NCI-H510A treated with DMSO at 0.1 percent for 48 hours (cell line): ENCODE data around the gene SOBP.
A peak's percentile ranks its signal among the peaks of the same experiment; 100 is the strongest.

ENCODE experiments used
- DNase-seq: peaks from one replicate; lab custom pipeline; 2025; lab: John Stamatoyannopoulos, UW

SOBP gene

DNA sequence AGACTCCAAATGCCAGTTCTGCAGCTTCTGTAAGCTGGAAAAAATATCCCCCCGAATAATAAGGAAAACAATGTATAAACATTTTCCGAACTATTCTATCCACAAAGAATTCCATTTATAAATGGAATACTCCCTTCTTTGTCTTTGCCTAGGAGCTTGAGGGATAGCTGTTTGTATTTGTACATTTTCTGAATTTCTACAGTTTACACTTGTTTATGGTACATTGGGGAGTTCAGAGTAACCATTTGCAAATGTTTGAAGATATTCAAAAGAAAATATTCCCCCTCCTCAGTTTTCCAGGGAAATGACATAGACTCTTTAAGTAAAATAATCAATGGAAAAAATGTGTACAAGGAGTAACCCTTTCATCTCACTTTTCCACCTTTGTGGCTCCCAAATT is 149.6 kb downstream of the SOBP start:
- no peak for DNase-seq

DNA sequence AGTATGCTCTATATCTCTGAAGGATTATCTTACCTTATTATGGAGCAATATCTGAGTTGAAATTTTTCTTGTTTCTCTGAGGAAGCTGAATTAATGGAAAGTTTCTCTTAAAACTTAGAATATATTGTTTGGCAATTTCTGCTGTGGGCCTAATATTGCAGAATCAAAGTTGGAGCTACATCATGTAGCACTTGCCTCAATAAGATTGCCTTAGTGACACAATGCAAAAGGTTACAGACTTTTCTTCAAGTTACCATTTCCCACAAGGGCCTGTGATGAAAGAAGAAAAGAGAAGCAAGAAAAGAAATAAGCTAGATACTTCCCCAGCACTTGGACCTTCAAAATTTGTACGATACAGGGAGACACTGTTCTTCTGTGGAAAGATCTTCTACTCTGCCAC is 151.2 kb downstream of the SOBP start:
- no peak for DNase-seq

DNA sequence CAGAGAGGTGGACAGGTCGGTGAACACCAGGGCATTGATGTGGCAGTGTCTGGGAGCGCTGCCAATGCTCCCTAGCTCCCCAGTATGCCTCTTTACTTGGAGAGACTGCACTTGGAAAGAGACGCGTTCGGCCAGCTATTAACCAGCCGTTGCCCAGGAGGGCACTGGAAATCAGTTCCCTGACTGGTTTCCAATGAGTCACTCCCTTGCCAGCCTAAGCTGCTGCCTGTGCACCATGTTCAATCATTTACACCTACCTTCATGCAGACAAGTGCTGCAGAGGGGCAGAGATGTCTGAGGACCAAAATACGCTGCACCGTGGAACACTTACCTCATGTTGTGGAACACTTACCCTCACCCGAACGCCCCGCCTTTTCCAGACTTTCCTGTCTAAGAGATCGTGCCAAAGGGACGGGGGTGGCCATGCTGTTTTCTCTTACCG is 151.6 kb downstream of the SOBP start:
- no peak for DNase-seq

DNA sequence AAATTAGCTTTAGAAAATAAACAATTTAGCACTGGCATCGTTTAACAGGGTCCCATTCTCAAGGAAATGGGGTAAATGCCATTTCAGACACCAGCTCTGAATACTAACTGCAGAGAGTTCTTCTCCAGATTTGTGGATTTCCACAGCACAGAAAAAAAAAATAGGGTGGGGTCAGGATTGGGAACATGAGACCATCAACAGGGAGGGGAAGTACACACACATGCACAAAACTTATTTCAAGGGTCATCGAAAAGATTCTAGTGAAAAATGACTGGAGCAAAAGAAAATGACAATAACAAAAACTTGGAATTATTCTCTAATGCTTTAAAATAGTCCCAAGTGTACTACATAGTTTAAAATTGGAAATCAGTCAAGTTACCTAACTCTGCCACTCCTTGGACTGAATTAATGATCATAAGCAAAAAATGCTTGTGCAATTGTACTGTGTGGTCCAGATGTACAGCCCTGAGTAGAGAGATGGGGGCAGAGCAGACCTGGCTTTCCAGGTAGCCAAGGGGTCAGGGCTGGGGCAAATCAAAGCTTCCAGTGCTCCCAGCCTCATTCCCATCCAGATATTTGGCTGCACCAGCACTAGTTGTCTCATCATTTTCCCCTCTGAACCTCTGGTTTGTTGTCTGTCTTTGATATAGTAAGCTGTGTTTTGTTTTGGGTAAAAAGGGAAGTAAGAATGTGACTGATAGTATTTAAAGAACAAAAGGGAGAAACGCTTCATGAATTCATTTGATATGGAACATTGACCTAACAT is 152.4 kb downstream of the SOBP start:
- DNase-seq: no peak

DNA sequence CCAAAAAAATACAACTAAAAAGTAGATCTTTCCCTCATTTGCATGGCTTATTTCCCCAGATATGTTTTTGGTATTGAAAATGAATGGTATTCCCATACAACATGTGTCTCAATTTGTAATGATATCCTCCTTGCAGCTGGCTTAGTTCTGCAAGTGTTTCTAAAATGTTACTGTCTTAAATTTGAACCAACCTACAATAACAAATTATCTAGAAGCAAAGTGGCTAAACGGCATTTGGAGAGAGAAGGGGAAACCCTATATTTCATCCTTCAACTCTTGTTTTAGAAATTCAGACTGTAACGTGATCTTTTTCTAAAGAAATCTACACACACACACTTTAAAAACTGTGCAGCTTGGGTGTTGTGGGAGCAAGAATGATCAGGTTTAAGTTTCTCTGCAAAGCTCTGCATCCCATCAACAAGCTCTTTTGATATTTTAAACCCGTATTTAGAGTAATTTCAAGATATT is 153.0 kb downstream of the SOBP start:
- no peak for DNase-seq

DNA sequence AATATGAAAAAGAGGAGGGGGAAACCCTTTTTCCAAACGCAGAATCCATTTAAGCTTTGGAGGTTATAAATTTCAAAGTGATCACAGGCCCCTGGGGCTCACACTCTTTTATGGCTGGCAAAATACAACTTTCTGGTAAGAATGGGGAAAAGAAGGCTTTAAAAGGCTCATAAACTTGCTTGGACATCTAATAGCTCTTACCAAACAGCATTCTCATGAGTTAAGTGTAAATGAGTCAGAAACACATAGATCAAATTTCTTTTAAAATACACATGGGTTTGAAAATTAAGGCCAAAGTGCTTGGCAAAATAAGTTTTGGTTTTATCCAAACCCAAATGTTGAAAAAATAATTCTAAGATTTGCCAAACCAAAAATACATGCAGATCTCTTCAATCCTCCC is 154.6 kb downstream of the SOBP start:
- DNase-seq: no peak

DNA sequence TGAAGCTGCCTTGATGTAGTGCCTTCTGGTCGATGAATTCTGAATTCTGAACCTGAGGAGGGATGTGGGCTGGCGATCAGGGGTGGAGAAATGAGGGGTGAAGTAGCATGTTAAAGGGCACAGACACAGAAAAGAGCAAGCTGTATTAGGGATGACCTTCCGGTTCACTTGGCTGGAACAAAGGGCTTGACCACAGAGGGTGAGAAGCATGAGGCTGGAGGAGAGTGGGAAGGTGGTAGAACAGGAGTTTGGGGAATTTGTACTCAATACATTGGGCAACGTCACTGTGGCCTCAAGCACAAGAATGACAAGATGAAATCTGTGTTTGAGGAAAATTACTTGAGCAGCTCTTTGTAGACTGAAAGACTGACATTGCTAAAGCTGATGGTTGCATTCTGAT is 155.8 kb downstream of the SOBP start:
- no peak for DNase-seq

DNA sequence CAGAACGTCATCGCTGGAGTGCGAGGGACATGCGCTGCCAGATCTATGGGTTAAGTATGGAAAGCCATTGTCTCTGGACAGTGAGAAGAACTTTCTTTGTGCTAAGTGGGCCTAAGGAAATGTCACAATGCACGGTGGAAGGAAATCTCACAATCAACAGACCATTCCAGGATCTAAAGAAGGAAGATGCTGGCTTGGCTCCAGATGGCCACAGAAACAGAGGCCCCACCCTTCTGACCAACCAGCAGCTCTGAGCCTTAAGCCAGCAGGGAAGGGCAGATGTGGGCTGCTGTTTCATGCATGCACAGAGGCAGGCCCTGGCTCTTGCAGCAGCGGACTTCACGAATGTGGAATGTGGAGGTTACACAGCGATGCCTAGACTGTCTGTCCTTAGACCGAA is 156.3 kb downstream of the SOBP start:
- no peak for DNase-seq

DNA sequence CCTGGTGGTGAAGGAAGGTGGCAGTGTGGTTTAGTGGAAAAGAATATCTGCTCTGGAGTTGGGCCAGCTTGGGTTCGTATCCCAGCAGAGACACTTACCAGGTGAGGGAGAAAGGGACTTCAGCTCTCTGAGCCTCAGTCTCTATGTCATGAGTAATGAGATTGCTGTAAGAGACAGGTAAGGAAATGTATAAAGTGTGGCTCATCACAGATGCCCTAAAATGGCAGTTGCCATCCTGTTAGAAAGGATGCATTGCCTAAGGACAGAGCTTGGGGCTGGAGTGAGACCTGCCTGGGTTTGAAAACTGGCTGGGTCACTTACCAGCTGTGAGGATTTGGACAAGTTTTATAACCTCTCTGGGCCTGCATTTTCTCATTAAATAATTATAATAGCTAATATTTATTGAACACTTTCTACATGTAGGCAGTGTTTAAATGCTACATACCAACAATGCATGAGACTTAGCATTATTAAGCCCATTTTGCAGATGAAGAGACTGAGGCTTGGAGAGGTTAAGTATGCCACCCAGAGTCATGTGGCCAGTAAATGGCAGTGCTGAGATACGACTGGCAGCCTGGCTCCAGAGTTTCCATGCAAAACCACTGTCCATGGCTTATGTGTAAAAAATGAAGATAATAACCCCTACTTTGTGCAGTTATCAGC is 157.0 kb downstream of the SOBP start:
- no peak for DNase-seq

DNA sequence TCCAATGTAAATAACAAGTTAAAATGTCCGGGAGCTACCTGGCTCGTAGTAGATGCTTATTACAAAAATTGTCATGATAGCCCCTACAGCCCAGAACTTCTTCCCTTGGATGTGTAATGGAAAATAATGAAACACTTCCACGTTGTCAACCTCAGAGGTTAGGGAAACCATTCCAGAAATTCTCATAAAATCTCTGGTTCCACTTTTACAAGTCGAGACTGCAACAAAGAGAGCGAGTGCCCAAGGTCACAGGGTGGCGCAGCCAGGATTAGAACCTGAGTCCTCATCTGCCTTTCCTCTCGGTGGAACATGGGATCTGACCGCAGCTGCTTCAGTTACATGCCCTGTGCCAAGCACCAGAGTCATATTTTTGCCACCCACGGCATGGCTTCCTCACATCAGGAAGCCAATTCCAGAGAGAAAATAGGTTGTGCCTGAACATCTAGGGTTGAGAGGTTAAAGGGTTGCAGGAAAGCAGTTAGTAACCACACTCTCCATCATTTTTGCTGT is 157.6 kb downstream of the SOBP start:
- DNase-seq: no peak

DNA sequence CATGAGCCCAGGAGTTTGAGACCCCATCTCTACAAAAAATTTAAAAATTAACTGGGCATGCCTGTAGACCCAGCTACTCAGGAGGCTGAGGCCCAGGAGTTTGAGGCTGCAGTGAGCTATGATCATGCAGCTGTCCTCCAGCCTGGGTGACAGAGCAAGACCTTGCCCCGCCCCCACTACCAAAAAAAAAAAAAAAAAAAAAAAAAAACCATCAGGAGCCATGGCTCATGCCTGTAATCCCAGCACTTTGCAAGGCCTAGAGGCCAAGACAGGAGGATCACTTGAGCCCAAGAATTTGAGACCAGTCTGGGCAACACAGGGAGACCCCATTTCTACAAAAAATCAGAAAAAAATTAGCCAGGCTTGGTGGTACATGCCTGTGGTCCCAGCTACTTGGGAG is 159.1 kb downstream of the SOBP start:
- DNase-seq: no peak

DNA sequence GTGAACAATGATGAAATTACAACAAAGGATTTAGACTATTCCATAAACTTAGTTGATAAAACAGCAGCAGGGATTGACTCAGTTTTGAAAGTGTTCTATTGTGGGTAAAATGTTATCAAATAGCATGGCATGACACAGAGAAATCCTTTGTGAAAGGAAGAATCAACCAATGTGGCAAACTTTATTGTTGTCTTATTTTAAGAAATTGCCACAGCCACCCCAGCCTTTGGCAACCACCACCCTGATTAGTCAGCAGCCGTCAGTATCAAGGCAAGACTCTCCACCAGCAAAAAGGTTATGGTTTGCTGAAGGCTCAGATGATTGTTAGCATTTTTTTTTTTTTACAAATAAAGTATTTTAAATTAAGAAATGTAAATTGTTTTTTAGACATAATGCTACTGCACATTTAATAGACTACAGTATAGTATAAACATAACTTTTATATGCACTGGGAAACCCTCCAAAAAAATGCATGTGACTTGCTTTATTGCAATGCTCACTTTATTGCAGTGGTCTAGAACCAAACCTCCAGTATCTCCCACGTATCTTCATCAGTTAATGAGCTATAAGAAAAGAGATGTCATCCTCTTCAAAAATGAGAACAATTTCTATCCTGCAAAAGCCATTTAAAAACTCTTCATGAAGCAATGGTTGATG is 162.7 kb downstream of the SOBP start:
- no peak for DNase-seq

DNA sequence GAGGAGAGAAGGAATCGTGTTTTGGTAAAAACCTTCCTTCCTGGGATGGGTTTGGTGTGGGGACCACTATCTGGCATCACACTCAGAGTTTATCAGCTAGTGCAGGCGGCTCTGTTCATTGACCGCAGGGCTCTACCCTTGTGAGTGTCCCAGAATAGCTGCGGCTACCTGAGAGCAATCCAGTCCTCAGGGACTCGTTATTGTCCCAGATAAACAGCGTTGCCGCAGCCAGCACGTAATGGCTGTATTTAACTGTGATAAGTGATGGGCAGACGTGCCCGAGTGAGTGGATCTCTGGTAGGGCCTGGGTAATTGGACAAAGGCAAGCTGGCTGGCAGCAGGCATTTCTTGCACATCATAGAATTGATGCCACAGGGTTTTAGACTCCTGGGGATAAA is 163.3 kb downstream of the SOBP start:
- no peak for DNase-seq

DNA sequence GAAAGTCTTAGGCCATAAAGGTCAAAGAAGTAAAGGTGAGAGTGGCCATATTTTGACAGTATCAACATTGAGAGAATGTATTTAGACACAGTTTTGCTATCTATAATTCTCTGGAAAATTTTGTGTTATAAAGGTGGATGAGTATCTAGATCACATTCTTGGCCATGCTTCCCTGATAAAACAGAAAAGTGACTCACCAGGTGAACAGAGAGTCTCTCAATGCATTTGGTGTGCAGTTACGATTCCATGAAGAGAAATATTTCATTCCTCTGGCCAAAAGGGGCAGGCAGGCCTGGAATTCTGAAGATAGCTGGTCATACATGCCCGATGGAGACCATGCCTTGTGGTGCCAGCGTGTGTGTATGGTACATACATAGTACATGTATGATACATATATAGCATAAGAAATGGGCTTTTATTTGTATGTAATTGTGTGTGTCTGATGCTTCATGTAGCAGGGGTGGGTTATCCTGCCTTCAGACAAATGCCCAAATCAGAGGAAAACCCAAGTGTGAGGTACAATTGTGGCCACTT is 164.0 kb downstream of the SOBP start:
- DNase-seq: no peak

DNA sequence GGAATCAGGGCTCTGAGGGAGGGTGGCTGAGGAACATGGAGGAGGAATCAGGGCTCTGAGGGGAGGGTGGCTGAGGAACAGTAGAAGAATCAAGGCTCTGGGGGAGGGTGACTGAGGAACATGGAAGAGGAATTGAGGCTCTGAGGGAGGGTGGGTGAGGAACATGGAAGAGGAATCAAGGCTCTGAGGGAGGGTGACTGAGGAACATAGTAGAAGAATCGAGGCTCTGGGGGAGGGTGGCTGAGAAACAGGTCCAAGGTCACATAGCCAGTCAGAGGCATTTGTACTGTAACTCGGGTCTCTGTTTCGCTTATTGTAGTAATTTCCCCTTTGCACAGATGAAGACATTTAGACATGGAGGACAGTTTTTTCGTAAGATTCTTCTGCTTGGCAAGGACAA is 164.8 kb downstream of the SOBP start:
- no peak for DNase-seq

DNA sequence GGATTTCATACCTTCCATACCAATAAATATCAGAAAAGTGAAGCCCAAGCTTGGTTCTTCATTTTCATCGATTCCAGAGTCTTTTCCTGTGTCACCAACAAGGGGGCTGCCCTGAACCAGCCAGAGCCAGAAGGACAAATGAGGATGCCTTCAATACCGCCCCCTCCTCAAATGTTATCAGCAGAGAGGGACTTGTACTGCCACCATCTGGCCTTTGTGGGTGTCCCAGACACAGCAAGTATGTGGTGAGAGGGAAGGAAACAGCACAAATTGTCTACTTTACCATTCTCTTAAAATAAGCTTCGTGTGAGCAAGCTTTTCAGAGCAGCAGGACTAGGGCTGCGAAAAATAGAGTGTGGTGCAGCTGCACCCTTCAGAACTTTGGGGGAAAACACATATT is 165.3 kb downstream of the SOBP start:
- DNase-seq: no peak

DNA sequence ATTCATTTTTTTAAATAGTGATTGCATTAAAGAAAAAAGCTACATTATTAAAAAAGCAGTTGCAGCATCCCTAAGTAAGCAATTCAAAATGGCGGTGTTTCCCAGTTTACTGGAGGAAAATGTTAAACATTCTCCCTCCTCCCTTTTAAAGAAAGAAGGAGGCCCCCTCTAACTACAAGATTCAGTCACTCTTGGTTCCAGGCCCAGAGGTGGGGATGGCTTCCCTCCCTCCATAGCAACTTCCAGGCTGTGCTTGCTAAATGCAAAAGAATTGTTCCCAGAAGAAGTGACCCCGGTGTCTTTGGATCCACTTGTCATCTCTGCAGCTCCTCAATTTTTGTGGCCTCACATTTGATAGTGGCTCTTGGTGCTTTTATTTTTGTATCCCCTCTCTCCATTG is 165.9 kb downstream of the SOBP start:
- no peak for DNase-seq

DNA sequence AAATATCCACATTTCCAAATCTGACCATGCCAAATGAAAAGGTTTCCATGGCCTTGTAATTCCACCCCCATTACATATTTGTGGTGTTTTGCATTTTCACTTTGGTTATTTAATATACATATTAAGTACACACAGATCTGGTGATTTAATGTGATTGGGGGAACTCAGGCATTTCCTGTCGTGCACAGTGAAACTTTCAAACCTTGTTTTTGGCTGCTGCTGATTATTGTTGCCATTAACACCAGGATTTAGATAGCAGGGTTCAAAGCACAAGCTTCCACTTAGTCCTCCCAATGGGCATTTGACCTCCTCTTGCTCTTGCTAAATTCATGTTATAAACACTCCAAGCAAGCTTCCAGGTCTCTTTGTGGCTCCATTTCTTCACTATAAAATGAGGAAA is 166.5 kb downstream of the SOBP start:
- DNase-seq: no peak

DNA sequence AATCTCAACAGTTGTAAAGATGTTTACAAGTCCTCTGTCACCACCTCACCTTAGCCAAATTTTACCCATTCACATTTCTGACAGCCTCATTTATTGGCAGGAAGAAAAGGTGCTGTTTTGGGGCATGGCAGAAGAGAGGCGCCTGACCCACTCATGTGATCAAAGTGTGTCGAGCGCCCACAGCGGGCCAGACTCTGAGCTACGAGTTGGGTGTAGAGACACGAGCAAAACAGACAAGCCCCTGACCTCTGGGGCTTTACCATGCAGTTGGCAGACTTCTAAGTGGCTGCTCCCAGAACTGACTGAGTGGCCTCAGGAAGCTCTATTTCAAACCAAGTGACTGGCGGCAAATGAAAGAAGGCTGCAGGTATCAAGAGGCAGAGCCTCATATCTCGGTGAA is 167.0 kb downstream of the SOBP start:
- DNase-seq: no peak

DNA sequence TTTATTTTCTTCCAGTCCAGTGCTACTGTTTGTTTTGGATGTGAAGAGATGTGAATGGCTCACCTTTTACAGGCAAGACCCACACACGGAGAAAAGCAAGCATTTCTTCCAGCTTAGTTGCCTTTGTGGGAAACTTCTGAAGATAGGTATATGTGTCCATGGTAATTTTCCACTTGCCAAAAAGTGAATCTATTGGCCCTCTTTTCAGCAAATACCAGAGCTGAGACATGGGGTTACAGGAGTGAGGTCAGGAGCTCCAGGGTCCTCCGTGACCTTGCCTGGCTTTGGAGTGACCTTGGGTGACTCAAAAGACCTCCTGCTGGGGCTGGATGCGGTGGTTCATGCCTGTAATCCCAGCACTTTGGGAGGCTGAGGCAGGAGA is 167.4 kb downstream of the SOBP start:
- no peak for DNase-seq

DNA sequence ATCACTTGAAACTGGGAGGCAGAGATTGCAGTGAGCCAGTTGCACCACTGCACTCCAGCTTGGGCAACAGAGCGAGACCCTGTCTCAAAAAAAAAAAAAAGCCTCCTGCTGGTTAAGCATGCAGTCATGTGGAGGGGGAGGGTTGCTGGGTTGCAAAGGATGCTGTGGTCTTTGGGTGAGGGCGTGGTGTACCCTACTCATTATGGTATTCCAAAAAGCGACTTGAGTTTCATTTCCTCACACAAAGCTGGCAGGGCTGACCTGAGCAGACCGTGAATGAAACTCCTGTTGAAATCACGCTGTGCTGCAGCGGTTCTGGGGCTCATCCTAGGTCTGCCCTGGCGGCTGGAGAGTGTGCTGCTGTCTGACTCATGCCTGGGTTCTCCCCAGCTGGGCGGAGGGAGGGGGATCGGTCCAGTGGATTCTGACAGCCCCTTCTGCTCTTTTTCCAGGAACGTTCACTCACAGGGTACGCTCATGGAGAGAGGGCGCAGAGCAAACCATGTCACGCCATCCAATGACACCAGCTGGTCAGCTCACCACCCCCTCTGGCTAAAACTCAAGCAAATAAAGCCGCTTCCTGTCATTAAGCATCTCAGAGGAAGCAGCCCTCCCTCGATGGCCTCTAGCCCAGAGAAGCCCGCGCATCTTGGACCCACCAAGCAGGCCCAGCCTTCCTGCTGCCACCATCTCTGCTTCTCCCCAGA is 168.0 kb downstream of the SOBP start:
- DNase-seq: peak; percentile 6
